Measurements from ENCODE around the gene ELMO1. TPM values are rescaled to one million over a fixed set of nuclear protein-coding genes. Genes with fewer than 3 reads are reported as not detected.

ELMO1 gene
- polyA plus RNA-seq, 1 experiment = not detected

DNA sequence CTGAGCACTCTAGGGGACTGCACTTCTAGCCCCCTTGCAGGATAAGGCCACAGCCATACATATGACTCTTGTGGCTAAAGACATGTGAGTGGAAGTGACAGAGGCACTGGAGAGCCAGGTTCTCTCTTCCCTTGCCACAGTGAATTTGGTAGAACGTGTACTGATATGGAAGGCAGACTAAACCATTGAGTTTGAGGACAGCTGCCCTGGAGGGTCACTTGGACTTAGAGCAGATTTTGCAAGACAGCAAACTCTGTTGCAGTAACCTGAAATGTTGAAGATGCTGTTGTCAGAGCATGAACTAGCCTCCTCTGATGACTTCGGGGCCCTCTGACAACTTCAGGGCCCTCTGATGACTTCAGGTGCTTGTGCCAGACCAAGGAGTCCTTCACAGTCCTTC lies 85.9 kb downstream of the ELMO1 start:
- no peak overlapping the region for H3K4me3 ChIP-seq (ENCODE audit: low read depth, low read length)
- ChIA-PET CTCF (no interaction called here), POLR2A (no interaction called here)
- TF ChIP-seq, protein P1, sequence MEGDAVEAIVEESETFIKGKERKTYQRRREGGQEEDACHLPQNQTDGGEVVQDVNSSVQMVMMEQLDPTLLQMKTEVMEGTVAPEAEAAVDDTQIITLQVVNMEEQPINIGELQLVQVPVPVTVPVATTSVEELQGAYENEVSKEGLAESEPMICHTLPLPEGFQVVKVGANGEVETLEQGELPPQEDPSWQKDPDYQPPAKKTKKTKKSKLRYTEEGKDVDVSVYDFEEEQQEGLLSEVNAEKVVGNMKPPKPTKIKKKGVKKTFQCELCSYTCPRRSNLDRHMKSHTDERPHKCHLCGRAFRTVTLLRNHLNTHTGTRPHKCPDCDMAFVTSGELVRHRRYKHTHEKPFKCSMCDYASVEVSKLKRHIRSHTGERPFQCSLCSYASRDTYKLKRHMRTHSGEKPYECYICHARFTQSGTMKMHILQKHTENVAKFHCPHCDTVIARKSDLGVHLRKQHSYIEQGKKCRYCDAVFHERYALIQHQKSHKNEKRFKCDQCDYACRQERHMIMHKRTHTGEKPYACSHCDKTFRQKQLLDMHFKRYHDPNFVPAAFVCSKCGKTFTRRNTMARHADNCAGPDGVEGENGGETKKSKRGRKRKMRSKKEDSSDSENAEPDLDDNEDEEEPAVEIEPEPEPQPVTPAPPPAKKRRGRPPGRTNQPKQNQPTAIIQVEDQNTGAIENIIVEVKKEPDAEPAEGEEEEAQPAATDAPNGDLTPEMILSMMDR (IDR thresholded peaks at IDR 0.05; ENCODE audit: low read depth, low read length) = no peak
- no peak for DNase-seq (ENCODE audit: low read depth, low spot score)
- no peaks in the 10 kb centered on the region for H3K27me3 ChIP-seq (ENCODE audit: control insufficient read depth, insufficient read depth, low read length)
- no peak overlapping the region for H3K27ac ChIP-seq (ENCODE audit: low read depth, low read length)
- peaks cover 19% of the 10 kb centered on the region; the same call in 1 of the 2 replicates for H3K9me3 ChIP-seq (ENCODE audit: control insufficient read depth, insufficient read depth, low read length)

DNA sequence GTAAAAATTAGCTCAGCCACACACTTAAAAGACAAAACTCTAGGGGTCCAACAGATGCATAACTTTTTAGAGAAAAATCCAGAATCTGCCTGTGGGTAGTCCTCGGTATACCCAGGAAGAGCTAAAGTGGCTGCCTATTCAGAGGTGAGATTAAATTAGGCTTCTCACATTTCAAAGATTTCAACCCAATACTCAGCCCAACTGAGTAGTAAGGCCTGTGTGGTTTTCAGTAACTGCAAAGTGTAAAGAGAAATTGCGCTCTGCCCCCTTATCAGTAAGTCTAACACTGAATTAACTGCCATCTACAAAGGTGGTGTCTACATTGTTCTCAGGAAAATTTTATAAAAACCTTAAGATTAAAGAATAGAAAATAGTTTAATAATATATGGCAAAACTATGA lies 88.2 kb downstream of the ELMO1 start:
- H3K27ac ChIP-seq (ENCODE audit: low read depth, low read length) = no peak overlapping the region
- TF ChIP-seq, protein P1 (IDR thresholded peaks at IDR 0.05; ENCODE audit: low read depth, low read length) = no peak
- DNase-seq (ENCODE audit: low read depth, low spot score) = no peak
- H3K9me3 ChIP-seq (ENCODE audit: control insufficient read depth, insufficient read depth, low read length) = peaks cover 19% of the 10 kb centered on the region; the same call in 1 of the 2 replicates
- H3K4me3 ChIP-seq (ENCODE audit: low read depth, low read length) = no peak overlapping the region
- ChIA-PET POLR2A (no interaction called here), CTCF (no interaction called here)
- H3K27me3 ChIP-seq (ENCODE audit: control insufficient read depth, insufficient read depth, low read length) = no peaks in the 10 kb centered on the region

DNA sequence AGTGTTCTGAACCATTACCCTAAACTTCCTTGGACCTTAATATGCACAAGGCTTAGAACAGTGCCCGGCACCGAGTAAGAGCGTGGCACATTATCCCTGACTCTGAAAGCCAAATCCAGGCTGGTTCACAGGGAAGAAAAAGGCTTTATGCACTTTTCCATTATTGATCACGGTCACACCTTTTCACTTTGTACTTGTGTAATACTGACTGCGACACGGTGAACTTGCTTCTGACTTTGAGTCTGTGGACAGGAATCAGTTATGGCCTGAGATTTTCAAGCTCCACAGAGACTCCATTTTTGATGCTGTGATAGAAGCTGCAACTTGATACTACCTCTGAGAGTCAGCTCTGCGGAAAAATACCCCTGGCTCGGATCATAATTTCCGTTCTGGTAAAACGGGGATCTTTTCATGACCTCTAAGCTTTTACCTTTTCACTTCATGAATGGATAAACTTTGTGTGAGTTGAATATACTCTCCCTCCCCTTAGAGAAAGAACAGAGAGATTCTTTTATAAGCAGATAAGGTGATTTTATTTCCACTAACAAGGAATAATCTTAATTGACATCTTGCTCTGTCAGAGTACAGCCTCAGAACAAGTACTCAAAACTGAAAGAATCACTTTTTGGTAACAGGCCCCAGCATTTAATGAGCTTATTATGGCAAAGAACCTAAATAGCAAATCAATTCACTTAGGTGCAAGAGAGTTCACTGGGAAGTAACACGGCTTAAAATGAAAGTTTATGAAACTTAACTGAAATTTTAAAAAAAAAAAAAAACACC lies 88.8 kb downstream of the ELMO1 start:
- CTCF ChIA-PET = no interaction called here

DNA sequence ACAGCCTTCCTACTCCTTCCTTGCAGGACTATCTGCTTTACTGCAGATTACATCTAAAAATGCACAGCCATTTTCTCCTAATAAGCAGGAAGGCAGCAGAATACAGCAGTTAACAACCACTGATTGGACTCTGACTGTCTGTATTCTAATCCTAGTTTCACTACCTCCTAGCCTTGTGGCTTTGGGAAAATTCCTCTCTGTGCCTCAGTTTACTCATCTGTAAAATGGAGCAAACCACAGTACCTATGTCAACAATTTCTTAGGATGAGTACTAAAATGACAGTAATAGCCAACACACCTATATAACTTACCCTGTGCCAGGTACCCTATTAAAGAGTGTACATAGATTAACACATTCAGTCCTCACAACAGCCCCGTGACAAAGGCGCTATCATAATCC lies 89.5 kb downstream of the ELMO1 start:
- no peak overlapping the region for H3K4me3 ChIP-seq (ENCODE audit: low read depth, low read length)
- peaks cover 27% of the 10 kb centered on the region; the same call in 1 of the 2 replicates for H3K9me3 ChIP-seq (ENCODE audit: control insufficient read depth, insufficient read depth, low read length)
- CTCF ChIA-PET = no interaction called here
- H3K27me3 ChIP-seq (ENCODE audit: control insufficient read depth, insufficient read depth, low read length) = no peaks in the 10 kb centered on the region
- POLR2A ChIA-PET = no interaction called here
- DNase-seq (ENCODE audit: low read depth, low spot score) = no peak
- TF ChIP-seq, protein P1 (IDR thresholded peaks at IDR 0.05; ENCODE audit: low read depth, low read length) = no peak
- no peak overlapping the region for H3K27ac ChIP-seq (ENCODE audit: low read depth, low read length)

More for the DNA sequence above, 88.8 kb downstream of the ELMO1 start:
- POLR2A ChIA-PET = no interaction called here
- Histone ChIP-seq H3K4me3 (ENCODE audit: low read depth, low read length) (no peak overlapping the region), H3K27me3 (ENCODE audit: control insufficient read depth, insufficient read depth, low read length) (no peaks in the 10 kb centered on the region), H3K9me3 (ENCODE audit: control insufficient read depth, insufficient read depth, low read length) (peaks cover 21% of the 10 kb centered on the region; the same call in 1 of the 2 replicates), H3K27ac (ENCODE audit: low read depth, low read length) (no peak overlapping the region)
- TF ChIP-seq, protein P1 (IDR thresholded peaks at IDR 0.05; ENCODE audit: low read depth, low read length) = no peak
- DNase-seq (ENCODE audit: low read depth, low spot score) = no peak

DNA sequence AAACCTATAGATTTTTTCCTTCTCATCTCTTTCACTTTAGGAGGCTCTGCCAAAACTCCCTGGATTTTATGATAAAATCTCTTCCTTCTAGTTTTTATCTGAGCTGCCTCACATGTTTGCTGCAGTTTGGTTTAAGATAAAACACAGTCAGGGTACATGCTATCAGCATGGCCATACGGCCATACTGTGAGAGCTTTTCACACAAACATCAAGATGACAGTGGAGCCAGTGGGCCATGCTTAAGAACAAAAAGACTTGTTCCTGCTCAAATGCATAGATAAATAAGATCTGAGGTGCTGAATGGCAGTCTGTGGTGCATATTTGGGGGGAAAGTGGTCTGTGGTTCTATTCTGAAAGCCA lies 91.0 kb downstream of the ELMO1 start:
- TF ChIP-seq, protein P1 (IDR thresholded peaks at IDR 0.05; ENCODE audit: low read depth, low read length) = no peak
- H3K27ac ChIP-seq (ENCODE audit: low read depth, low read length) = no peak overlapping the region
- CTCF ChIA-PET = no interaction called here
- POLR2A ChIA-PET = no interaction called here
- H3K9me3 ChIP-seq (ENCODE audit: control insufficient read depth, insufficient read depth, low read length) = peaks cover 35% of the 10 kb centered on the region
- H3K4me3 ChIP-seq (ENCODE audit: low read depth, low read length) = no peak overlapping the region
- no peaks in the 10 kb centered on the region for H3K27me3 ChIP-seq (ENCODE audit: control insufficient read depth, insufficient read depth, low read length)
- no peak for DNase-seq (ENCODE audit: low read depth, low spot score)
